ENCODE data around the gene DGKQ. TPM values are rescaled to one million over a fixed set of nuclear protein-coding genes. Genes with fewer than 3 reads are reported as not detected.

DGKQ gene
- polyA plus RNA-seq, 4 donors: 6.0 to 9.9 (median 7.1) TPM

- DNase-seq (ENCODE audit: low read depth in 4 of 4, low spot score in 3 of 4): no peak
Measured at GRCh38 chr4:910366-911091, 62.8 kb downstream of the DGKQ start.

GRCh38 chr4:909821-910220 lies 63.5 kb downstream of the DGKQ start:
- DNase-seq (ENCODE audit: low read depth in 4 of 4, low spot score in 3 of 4): no peak

- no peak for DNase-seq (ENCODE audit: low read depth in 4 of 4, low spot score in 3 of 4)
Measured at GRCh38 chr4:909131-909571, 64.2 kb downstream of the DGKQ start.

Other genes starting within 250 kb of the DGKQ start
- gene CPLX1, start 147.4 kb downstream of the DGKQ start, polyA plus RNA-seq (ENCODE audit: insufficient read length in 4 of 4): 1 to 10 TPM in 3 of 4 donors, under 1 TPM in 1; 0.86 to 3.2 (median 1.7) TPM
- 10 to 100 TPM; 51.8 to 82.9 (median 61.0) TPM for gene GAK, start 41.3 kb downstream of the DGKQ start, polyA plus RNA-seq (ENCODE audit: insufficient read length in 4 of 4)
- gene TMEM175, start 41.1 kb downstream of the DGKQ start, polyA plus RNA-seq (ENCODE audit: insufficient read length in 4 of 4): 10 to 100 TPM; 20.2 to 25.6 (median 25.5) TPM
- gene IDUA, start 13.5 kb upstream of the DGKQ start, polyA plus RNA-seq (ENCODE audit: insufficient read length in 4 of 4): 10 to 100 TPM; 12.9 to 20.5 (median 15.8) TPM
- gene SLC26A1, start 19.8 kb upstream of the DGKQ start, polyA plus RNA-seq (ENCODE audit: insufficient read length in 4 of 4): 10 to 100 TPM in 1 of 4 donors, 1 to 10 TPM in 3; 2.0 to 14.9 (median 7.6) TPM
- 10 to 100 TPM; 31.3 to 42.0 (median 38.1) TPM for gene FGFRL1, start 38.1 kb upstream of the DGKQ start, polyA plus RNA-seq (ENCODE audit: insufficient read length in 4 of 4)
- 10 to 100 TPM; 10.5 to 19.2 (median 15.8) TPM for gene RNF212, start 140.0 kb upstream of the DGKQ start, polyA plus RNA-seq (ENCODE audit: insufficient read length in 4 of 4)
- gene SPON2, start 199.0 kb upstream of the DGKQ start, polyA plus RNA-seq (ENCODE audit: insufficient read length in 4 of 4): 10 to 100 TPM in 3 of 4 donors, 1 to 10 TPM in 1; 9.9 to 43.8 (median 12.8) TPM

Data from left renal pelvis (tissue), 4 donors.